HL-60 (cell line): ENCODE results near the gene ATP8A1.

ENCODE experiments used
- DNase-seq, 2 experiments: peaks; one replicate each; pipeline ENCODE4 v3.0.0-alpha.2; 2010 to 2020; ENCODE audit warnings: low read depth in 1 of 2, low spot score in 1 of 2
- H3K27ac ChIP-seq: fragments of 250-450 bp; sonication (Bioruptor Pico); replicated peaks from 2 replicates; pipeline ENCODE4 v1.5.1; 2020; ENCODE audit warnings: mild to moderate bottlenecking, moderate library complexity
- H3K27me3 ChIP-seq: fragments of 250-450 bp; sonication (Bioruptor Pico); 2 replicates; pipeline ENCODE4 v1.5.1; 2021; ENCODE audit warnings: mild to moderate bottlenecking, moderate library complexity; ENCODE audit not compliant: insufficient read depth, poor library complexity, severe bottlenecking
- H3K4me3 ChIP-seq: replicated peaks from 2 replicates; pipeline ENCODE4 v1.5.1; 2011; ENCODE audit warnings: mild to moderate bottlenecking, control low read depth, low read length; ENCODE audit not compliant: insufficient read depth
- CTCF ChIP-seq: IDR thresholded peaks from one replicate; pipeline ENCODE4 v1.5.1; 2011; ENCODE audit warnings: low read length, control low read depth, inconsistent platforms; ENCODE audit not compliant: insufficient read depth
- GABPA ChIP-seq: IDR thresholded peaks from 2 replicates; pipeline ENCODE4 v1.6.1; 2012; ENCODE audit warnings: low read depth
- POLR2AphosphoS5 ChIP-seq: IDR thresholded peaks from 2 replicates; pipeline ENCODE4 v1.6.1; 2012; ENCODE audit warnings: low read depth
- REST ChIP-seq: IDR thresholded peaks from 2 replicates; pipeline ENCODE4 v1.6.1; 2012; ENCODE audit warnings: low read depth; ENCODE audit not compliant: insufficient replicate concordance
- SPI1 ChIP-seq: IDR thresholded peaks from 2 replicates; pipeline ENCODE4 v1.6.1; 2012; ENCODE audit warnings: low read depth, mild to moderate bottlenecking, borderline replicate concordance

The ATP8A1 gene

GRCh38 chr4:42618023-42618422 is 38.9 kb downstream of the ATP8A1 start:
- TF ChIP-seq GABPA = no peak
- no peak for TF ChIP-seq POLR2AphosphoS5
- no peak for TF ChIP-seq CTCF
- no peak for TF ChIP-seq REST
- no peak for TF ChIP-seq SPI1
- DNase-seq = no peak
- H3K4me3 ChIP-seq = no peak overlapping the region
- no peak overlapping the region for H3K27ac ChIP-seq
- H3K27me3 ChIP-seq = no peaks in the 10 kb centered on the region

- no peaks in the 10 kb centered on the region for H3K27me3 ChIP-seq
- H3K4me3 ChIP-seq = no peak overlapping the region
- no peak overlapping the region for H3K27ac ChIP-seq
- TF ChIP-seq SPI1 (no peak), CTCF (no peak), POLR2AphosphoS5 (no peak), REST (no peak)
- no peak for DNase-seq
Measured at GRCh38 chr4:42617030-42617429, 39.9 kb downstream of the ATP8A1 start.

GRCh38 chr4:42616572-42616971 is 40.3 kb downstream of the ATP8A1 start:
- Histone ChIP-seq H3K27me3 (no peaks in the 10 kb centered on the region), H3K4me3 (no peak overlapping the region), H3K27ac (no peak overlapping the region)
- TF ChIP-seq CTCF (no peak), GABPA (no peak), REST (no peak), SPI1 (no peak), POLR2AphosphoS5 (no peak)
- DNase-seq = no peak
